Inferior parietal cortex (tissue), 1 donor: ENCODE results near the gene HMGCS2.
A peak's percentile ranks its signal among the peaks of the same experiment; 100 is the strongest.
"Not testable (repeated sequence)": the region's sequence is repeated elsewhere in the genome, so short reads cannot be mapped to it uniquely, and the experiment has no call there.

Source experiments
- DNase-seq: peaks from one replicate; pipeline ENCODE4 v3.0.0-alpha.2; 2016; ENCODE audit errors: extremely low spot score

The HMGCS2 gene

GRCh38 chr1:119790451-119791198 is 21.9 kb upstream of the HMGCS2 start:
- DNase-seq: no peak

- DNase-seq: no peak
Observed at GRCh38 chr1:119787776-119788175, 19.1 kb upstream of the HMGCS2 start.

- not testable (repeated sequence) for DNase-seq
Observed at GRCh38 chr1:119786473-119787050, 17.9 kb upstream of the HMGCS2 start.

GRCh38 chr1:119786046-119786445 is 17.3 kb upstream of the HMGCS2 start:
- not testable (repeated sequence) for DNase-seq

GRCh38 chr1:119784191-119784781 is 15.6 kb upstream of the HMGCS2 start:
- no peak for DNase-seq

GRCh38 chr1:119783354-119784185 is 14.9 kb upstream of the HMGCS2 start:
- no peak for DNase-seq

GRCh38 chr1:119782631-119783325 is 14.1 kb upstream of the HMGCS2 start:
- DNase-seq: no peak

- no peak for DNase-seq
Observed at GRCh38 chr1:119781434-119782210, 12.9 kb upstream of the HMGCS2 start.

- DNase-seq: no peak
Observed at GRCh38 chr1:119779869-119780356, 11.2 kb upstream of the HMGCS2 start.

- DNase-seq: no peak
Observed at GRCh38 chr1:119778886-119779560, 10.3 kb upstream of the HMGCS2 start.

- DNase-seq: no peak
Observed at GRCh38 chr1:119778359-119778758, 9.7 kb upstream of the HMGCS2 start.

GRCh38 chr1:119774746-119775490 is 6.2 kb upstream of the HMGCS2 start:
- no peak for DNase-seq

- DNase-seq: no peak
Observed at GRCh38 chr1:119773711-119774241, 5.1 kb upstream of the HMGCS2 start.

- DNase-seq: no peak
Observed at GRCh38 chr1:119772298-119772697, 3.6 kb upstream of the HMGCS2 start.

- DNase-seq: no peak
Observed at GRCh38 chr1:119771770-119772169, 3.1 kb upstream of the HMGCS2 start.

GRCh38 chr1:119771016-119771415 is 2.3 kb upstream of the HMGCS2 start:
- no peak for DNase-seq

- DNase-seq: no peak
Observed at GRCh38 chr1:119767486-119767885, 1.2 kb downstream of the HMGCS2 start.

GRCh38 chr1:119766374-119766794 is 2.3 kb downstream of the HMGCS2 start:
- DNase-seq: peak; percentile 36

- no peak for DNase-seq
Observed at GRCh38 chr1:119764220-119764619, 4.5 kb downstream of the HMGCS2 start.
